Astrocyte of the cerebellum (primary cell): ENCODE results near the gene SHMT1.

ENCODE experiments used
- DNase-seq: peaks from one replicate; pipeline ENCODE4 v3.0.0-alpha.2; 2011; ENCODE audit warnings: low read depth
- H3K4me3 ChIP-seq: 2 replicates; pipeline ENCODE4 v1.5.1; 2011; ENCODE audit warnings: mild to moderate bottlenecking, low read depth, low read length, moderate library complexity
- in situ Hi-C: cut with HindIII; loops from 2 replicates; pipeline ENCODE4 v1.10.0; 2017; ENCODE audit warnings: low sequenced_read_pairs
- TF ChIP-seq, protein P1 (sequence below): IDR thresholded peaks from 2 replicates; pipeline ENCODE4 v1.5.1; 2012; ENCODE audit warnings: low read length, low read depth, moderate library complexity, mild to moderate bottlenecking; ENCODE audit errors: missing control alignments

SHMT1 gene

DNA sequence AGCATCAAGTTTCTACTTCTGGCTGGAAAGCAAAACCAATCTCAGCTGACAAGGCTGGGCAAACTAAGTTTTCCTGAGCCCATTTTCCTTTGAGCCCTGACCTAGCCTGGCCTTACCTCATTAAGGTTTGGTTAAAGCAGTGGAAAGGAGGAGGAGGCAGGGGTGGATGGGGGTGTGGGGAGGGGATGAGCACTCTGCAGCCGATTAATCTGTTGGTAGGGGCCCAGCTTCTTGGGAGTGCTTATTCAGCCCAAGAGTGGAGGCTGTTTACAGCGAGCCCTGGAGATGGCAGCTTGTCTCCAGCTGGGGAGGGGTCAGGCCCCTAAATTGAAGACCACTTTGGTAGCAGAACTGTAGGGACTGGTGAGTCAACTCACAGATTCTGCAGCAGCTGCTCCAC lies 36.3 kb downstream of the SHMT1 start:
- H3K4me3 ChIP-seq: no peak overlapping the region
- TF ChIP-seq, protein P1, sequence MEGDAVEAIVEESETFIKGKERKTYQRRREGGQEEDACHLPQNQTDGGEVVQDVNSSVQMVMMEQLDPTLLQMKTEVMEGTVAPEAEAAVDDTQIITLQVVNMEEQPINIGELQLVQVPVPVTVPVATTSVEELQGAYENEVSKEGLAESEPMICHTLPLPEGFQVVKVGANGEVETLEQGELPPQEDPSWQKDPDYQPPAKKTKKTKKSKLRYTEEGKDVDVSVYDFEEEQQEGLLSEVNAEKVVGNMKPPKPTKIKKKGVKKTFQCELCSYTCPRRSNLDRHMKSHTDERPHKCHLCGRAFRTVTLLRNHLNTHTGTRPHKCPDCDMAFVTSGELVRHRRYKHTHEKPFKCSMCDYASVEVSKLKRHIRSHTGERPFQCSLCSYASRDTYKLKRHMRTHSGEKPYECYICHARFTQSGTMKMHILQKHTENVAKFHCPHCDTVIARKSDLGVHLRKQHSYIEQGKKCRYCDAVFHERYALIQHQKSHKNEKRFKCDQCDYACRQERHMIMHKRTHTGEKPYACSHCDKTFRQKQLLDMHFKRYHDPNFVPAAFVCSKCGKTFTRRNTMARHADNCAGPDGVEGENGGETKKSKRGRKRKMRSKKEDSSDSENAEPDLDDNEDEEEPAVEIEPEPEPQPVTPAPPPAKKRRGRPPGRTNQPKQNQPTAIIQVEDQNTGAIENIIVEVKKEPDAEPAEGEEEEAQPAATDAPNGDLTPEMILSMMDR: no peak
- in situ Hi-C loops: no loop called here
- peak; percentile 59 for DNase-seq

DNA sequence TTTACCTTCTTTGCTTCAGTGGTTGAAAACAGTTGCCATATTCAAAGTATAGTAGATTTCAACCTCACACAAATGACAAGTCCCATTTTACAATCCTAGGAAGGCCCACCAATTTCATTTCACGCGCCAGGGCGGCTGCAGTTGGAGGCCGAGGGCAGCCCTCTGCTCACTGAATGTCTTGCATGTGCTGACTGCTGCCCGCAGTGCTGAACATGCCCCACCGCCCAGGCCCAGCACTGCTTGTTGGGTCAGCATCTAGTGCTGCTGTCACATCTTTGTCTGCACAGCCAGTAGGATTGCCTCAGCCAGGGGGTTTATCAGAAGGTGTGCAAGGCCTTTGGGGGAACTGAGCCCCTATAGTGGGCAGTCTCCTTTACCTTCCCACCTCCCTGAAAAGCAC lies 36.8 kb downstream of the SHMT1 start:
- no peak for DNase-seq
- H3K4me3 ChIP-seq: no peak overlapping the region
- TF ChIP-seq, protein P1: no peak
- in situ Hi-C loops: no loop called here

DNA sequence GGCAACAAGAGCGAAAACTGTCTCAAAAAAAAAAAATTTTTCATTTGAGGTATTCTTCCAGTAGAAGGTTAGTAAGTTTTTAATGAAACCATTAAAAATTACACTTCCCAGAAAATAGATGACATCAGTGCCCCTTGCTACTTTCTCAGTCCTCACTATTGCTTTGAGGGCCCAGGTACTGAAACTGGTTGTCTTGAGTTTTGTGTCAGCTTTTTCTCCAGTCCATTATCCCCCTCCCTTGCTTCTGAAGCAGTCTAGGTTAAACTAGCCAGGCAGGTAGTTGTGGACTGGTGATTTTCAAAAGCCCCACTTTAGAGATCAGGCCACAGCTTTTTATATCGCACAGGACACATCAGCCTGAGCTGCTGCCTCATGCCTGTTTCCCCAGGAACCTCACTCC lies 37.3 kb downstream of the SHMT1 start:
- in situ Hi-C loops: no loop called here
- TF ChIP-seq, protein P1: no peak
- no peak overlapping the region for H3K4me3 ChIP-seq
- DNase-seq: no peak

DNA sequence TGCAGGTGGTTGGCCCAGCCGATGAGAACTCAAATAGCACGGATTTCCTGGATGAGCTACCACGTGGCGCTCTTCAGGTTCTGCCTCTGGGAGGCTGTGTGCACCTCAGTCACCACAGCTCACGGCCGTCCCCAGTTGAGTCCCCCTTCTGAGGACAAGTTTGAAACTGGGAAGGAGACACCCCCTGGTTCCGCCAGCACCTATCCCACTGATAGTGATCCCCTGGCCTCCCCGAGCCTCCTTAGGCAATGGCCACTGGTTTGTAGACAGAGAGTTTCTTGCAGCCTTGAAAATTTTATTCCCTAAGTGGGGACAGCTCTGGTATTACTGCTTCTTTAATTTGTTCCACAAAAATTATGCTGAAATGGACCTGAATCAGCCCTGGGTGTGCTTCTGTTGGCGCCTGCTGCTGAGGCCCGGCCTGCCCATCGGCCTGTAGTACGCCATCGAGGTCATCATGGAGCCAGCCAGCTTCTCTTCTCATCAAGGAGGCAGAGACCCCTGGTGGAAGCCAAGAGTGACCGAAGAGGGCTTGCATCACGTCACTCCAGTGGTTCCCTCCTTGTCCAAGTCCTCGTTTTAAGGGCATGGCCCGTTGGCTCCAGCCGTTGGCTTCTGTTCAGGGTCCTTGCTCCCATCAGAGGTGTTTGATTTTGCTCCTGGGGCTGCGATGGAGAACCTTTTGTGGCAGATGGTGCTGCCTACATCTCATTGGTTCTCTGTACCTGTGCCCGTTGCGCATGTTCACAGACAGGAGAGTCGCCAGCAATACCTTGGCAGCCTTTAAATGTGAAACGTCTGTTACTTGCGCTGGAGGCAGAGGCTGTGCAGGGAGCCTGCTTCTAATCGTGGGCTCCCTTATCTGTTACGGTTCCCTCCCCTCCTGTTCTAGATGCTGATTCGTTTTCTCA lies 39.0 kb downstream of the SHMT1 start:
- TF ChIP-seq, protein P1: no peak
- no peak overlapping the region for H3K4me3 ChIP-seq
- in situ Hi-C loops: no loop called here
- DNase-seq: no peak

DNA sequence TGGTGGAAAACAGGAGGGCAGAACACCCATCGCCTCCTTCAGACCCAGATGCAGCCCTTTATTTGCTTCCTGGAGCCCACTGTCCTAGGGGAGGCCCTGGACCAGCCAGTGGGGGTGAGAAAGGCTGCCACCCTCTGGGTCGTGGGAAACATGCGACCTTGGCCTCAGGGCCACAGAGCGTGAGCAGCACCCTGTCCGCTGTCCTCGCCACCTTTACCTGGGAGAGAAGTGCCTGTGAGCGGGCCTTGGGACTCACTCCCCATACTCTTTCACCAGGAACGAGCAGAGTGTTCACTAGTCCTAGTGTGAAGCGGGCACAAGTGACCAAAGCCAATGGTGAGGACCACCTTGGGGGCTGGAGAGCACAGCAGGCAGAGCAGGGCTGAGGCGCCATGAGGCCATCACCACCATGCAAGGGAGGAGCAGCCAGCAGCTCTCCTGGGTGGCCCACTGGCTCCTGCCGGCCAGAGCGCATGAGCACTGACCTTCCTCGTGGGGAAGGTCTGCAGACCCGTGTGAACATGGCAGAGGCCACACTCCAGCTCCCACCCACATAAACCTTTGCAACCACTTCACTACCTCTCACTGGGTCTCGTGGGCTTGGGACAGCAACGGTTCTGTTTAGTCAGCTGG lies 39.7 kb downstream of the SHMT1 start:
- DNase-seq: no peak
- in situ Hi-C loops: no loop called here
- H3K4me3 ChIP-seq: no peak overlapping the region
- TF ChIP-seq, protein P1: no peak

DNA sequence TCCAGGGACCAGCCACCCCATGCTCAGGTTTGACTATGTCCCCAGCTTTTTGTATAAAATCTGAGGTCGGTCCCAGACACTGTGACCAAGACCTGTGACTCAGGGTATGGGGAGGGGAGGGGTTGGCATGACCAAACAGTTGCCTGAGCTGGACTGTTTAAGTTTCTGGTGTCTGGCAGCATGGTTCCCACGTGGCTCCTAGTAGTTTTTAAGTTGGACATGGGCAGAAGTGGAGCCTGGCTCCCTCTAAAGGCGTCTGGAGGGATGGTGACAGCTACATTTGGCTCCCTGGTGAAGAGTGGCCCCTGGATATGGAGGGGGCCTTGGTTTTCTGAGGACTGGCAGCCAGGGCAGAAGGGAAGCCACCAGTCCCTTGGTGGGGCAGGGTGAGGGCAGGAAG lies 40.3 kb downstream of the SHMT1 start:
- in situ Hi-C loops: no loop called here
- TF ChIP-seq, protein P1: peak; percentile 16
- no peak for DNase-seq
- H3K4me3 ChIP-seq: no peak overlapping the region
